HPDE6-E6E7 (cell line): Measurements from ENCODE around the gene RBM12.

Experiments used
- DNase-seq: peaks from one replicate; pipeline ENCODE4 v3.0.0; 2011; ENCODE audit warnings: missing footprints; ENCODE audit errors: extremely low spot score

RBM12 gene

DNA sequence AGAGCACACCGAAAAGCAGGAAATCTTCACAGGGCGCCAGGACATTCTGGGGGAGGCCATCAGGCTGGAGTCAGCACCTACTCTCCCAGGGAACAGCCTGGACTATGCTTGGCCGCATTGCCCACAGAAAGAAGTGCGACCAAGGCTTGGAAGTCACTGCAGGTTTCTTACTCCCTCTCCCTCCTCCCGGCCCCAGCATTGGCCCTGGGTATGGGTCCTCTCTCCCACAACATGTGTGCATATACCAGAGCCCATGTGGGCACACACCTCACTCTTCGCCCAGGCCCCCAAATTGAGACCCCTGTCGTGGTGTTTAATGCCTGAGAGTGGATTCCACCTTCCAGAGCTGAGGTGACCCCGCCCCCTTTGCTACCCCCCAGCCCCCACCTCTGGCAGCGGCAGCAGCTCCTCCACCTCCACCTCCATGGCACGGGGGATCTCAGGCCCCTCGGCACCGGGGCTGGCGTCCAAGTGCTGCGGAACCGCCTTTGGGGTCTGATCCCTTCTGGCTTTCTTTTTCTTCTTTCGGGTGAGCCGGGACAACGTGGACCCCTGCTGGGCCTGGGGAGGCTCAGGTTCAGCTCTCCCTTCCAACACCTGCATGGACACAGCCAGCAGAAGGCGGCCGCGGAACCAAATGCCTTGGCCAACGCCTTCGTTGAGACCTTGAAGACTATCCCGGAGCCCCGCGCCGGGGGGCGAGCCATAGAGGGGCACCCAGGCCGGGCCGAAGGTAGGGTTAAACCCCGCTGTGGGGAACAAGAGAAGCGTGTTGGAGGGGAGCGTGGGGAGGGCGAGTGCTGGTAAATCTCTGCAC lies 64.3 kb downstream of the RBM12 start:
- no peak for DNase-seq

DNA sequence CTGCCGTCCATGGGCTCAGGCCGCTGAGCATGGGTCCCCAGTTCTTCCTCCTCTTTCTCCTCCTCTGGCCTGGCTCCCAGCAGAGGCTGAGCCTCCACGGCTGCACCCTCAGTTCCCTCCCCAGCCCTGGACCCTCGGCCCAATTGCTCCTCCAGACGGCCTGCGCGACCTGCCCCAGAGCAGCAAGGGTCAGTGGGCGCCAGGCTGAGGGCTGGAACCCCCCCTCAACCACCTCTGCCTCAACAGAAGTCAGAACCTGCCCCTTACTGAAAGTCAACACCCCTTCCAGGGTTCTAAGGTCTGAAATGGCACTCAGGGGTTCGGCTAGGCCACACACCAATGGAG lies 65.0 kb downstream of the RBM12 start:
- DNase-seq = no peak
